GM12878 (cell line): ENCODE data around the gene LIF. TPM values are rescaled to one million over a fixed set of nuclear protein-coding genes. Genes with fewer than 3 reads are reported as not detected.

ENCODE experiments used
- ATAC-seq: fragments of 200-7000 bp; cut with Tn5 transposase; 3 replicates; pipeline ENCODE4 v1.9.1; 2020; ENCODE audit warnings: mild to moderate bottlenecking, moderate library complexity
- BruUV-seq: library from RNA; stranded (reverse); fragments of 400-500 nt; replicated peaks from 2 replicates; lab custom pipeline; 2021; lab: Mats Ljungman, UMichigan
- CTCF ChIA-PET: fragments of 300-600 bp; sonication (Branson Sonifier 250); formaldehyde crosslinking; extraction: SDS; loops from one replicate; lab custom pipeline; 2021; ENCODE audit warnings: inconsistent platforms; lab: Yijun Ruan, JAX
- POLR2A ChIA-PET: fragments of 350-600 bp; formaldehyde crosslinking; extraction: SDS; loops from one replicate; lab custom pipeline; 2021; ENCODE audit warnings: inconsistent platforms; lab: Charles Lee
- RAD21 ChIA-PET: fragments of 300-600 bp; sonication (Branson Sonifier 250); formaldehyde crosslinking; loops from one replicate; lab custom pipeline; 2023; ENCODE audit warnings: antibody characterized with exemption; ENCODE audit not compliant: unreplicated experiment; lab: Charles Lee
- SMC1A ChIA-PET: fragments of 300-600 bp; sonication (Branson Sonifier 250); formaldehyde crosslinking; loops from one replicate; lab custom pipeline; 2023; ENCODE audit not compliant: unreplicated experiment, uncharacterized antibody; lab: Charles Lee
- DNase-seq: peaks from one replicate; pipeline ENCODE4 v3.0.0-alpha.2; 2011; ENCODE audit warnings: low read depth, low spot score
- FAIRE-seq: peaks from 3 replicates; lab custom pipeline; 2011; peaks lifted over from hg19 to GRCh38; lab: Jason Lieb, UNC
- H2AFZ ChIP-seq: 2 replicates; pipeline ENCODE4 v1.6.0; 2011; ENCODE audit warnings: low read depth, low read length, control low read depth; ENCODE audit not compliant: control insufficient read depth
- H3K27ac ChIP-seq: 2 replicates; pipeline ENCODE4 v1.5.1; 2011; ENCODE audit warnings: control low read depth; ENCODE audit not compliant: control insufficient read depth, insufficient read depth
- H3K27me3 ChIP-seq, 2 experiments: replicated peaks in 1 of 2; 2 replicates each; pipeline versions ENCODE4 v1.6.0 to v1.6.1; 2011; ENCODE audit warnings: low read length in 1 of 2; ENCODE audit not compliant: control insufficient read depth in 2 of 2, insufficient read depth in 2 of 2
- H3K36me3 ChIP-seq, 2 experiments: 2 replicates each; pipeline ENCODE4 v1.5.1; 2011; ENCODE audit warnings: low read length in 1 of 2; ENCODE audit not compliant: control insufficient read depth in 2 of 2, insufficient read depth in 2 of 2
- H3K4me1 ChIP-seq: 2 replicates; pipeline ENCODE4 v1.6.1; 2011; ENCODE audit warnings: mild to moderate bottlenecking, low read length, moderate library complexity, mixed read lengths; ENCODE audit not compliant: control insufficient read depth, insufficient read depth
- H3K4me2 ChIP-seq: 2 replicates; pipeline ENCODE4 v1.6.0; 2011; ENCODE audit warnings: control low read depth; ENCODE audit not compliant: control insufficient read depth, insufficient read depth
- H3K4me3 ChIP-seq: fragments of 200-600 bp; sonication (generic); 2 replicates; pipeline ENCODE4 v1.5.1; 2016
- H3K79me2 ChIP-seq: 2 replicates; pipeline ENCODE4 v1.6.0; 2011; ENCODE audit warnings: low read length; ENCODE audit not compliant: control insufficient read depth, insufficient read depth
- H3K9ac ChIP-seq: 2 replicates; pipeline ENCODE4 v1.8.0; 2011; ENCODE audit warnings: low read length, control low read depth, mixed read lengths; ENCODE audit not compliant: control insufficient read depth, insufficient read depth
- H3K9me3 ChIP-seq: replicated peaks from 3 replicates; pipeline ENCODE4 v1.5.1; 2011; ENCODE audit warnings: mild to moderate bottlenecking, low read length; ENCODE audit not compliant: control insufficient read depth, insufficient read depth
- H4K20me1 ChIP-seq: 2 replicates; pipeline ENCODE4 v1.6.0; 2011; ENCODE audit not compliant: control insufficient read depth, insufficient read depth
- ATF7 ChIP-seq: fragments of 450-650 bp; IDR thresholded peaks from 2 replicates; pipeline ENCODE4 v1.6.1; 2016; ENCODE audit warnings: low read depth, mild to moderate bottlenecking
- MYB ChIP-seq: fragments of 150-350 bp; IDR thresholded peaks from 2 replicates; pipeline ENCODE4 v1.6.1; 2014; ENCODE audit warnings: mild to moderate bottlenecking, low read depth, low read length, borderline replicate concordance
- NR2C2 ChIP-seq: IDR thresholded peaks from 2 replicates; pipeline ENCODE4 v1.6.1; 2011; ENCODE audit warnings: borderline replicate concordance, low read depth; ENCODE audit not compliant: control insufficient read depth, insufficient read length
- PAX5 ChIP-seq: IDR thresholded peaks from 2 replicates; pipeline ENCODE4 v1.6.1; 2011; ENCODE audit warnings: low read depth, low read length, borderline replicate concordance
- SMC3 ChIP-seq: IDR thresholded peaks from 2 replicates; pipeline ENCODE4 v1.6.1; 2011; ENCODE audit warnings: low read length, improper control_type of control experiment, borderline replicate concordance
- USF1 ChIP-seq: IDR thresholded peaks from 2 replicates; pipeline ENCODE4 v1.6.1; 2011; ENCODE audit warnings: borderline replicate concordance, low read depth, mild to moderate bottlenecking, moderate library complexity, mixed read lengths, low read length; ENCODE audit not compliant: insufficient read depth; ENCODE audit errors: extremely low read length
- ZBTB33 ChIP-seq: fragments of 450-650 bp; IDR thresholded peaks from 2 replicates; pipeline ENCODE4 v1.6.1; 2017; ENCODE audit warnings: mild to moderate bottlenecking
- WGBS: methylation state at CpG from one replicate; pipeline ENCODE4 v1.1.6; 2016; ENCODE audit warnings: low lambda C conversion rate; ENCODE audit not compliant: insufficient replicate concordance, insufficient coverage; ENCODE audit errors: missing lambda C conversion rate; 5-methylcytosine and 5-hydroxymethylcytosine counted together
- in situ Hi-C: fragments of 300-500 bp; cut with MboI; formaldehyde crosslinking; loops from 9 replicates; pipeline ENCODE4 v1.14.3; 2018; ENCODE audit warnings: mixed read lengths
- intact Hi-C: fragments of 100-400 bp; cut with micrococcal nuclease; formaldehyde crosslinking; loops from one replicate; pipeline ENCODE4 v1.14.2; 2022; ENCODE audit not compliant: unreplicated experiment
- polyA plus RNA-seq, 11 experiments: library from polyadenylated mRNA; depleted of rRNA in 4 of 11; unstranded in 6 of 11; stranded (reverse) in 5 of 11; fragments of >200 nt; fragmentation: Nextera tagmentation in 4 of 11; fragmentation: Illumina TruSeq in 1 of 11; extraction: Ambion mirVana in 4 of 11; extraction: Trizol in 1 of 11; gene quantifications; 1 replicate in 1 of 11; 2 replicates in 10 of 11; pipeline versions ENCODE4 v1.2.1 to v1.2.3, GENCODE V29; 2011 to 2016; ENCODE audit warnings: inconsistent platforms in 2 of 11, missing spikeins in 2 of 11, low read depth in 1 of 11
- total RNA-seq, 4 experiments: library from RNA; depleted of rRNA in 3 of 4; stranded (reverse); fragments of >200 nt in 3 of 4; fragmentation: Illumina TruSeq in 1 of 4; extraction: Trizol in 1 of 4; gene quantifications; 2 replicates each; pipeline versions ENCODE4 v1.2.1 to v1.2.3, GENCODE V29; 2013 to 2021

Gene LIF
- total and polyA plus RNA-seq, 10 of the 15 experiments (the other 5 are each of a cell fraction or from before 2014, with no cell fraction given) = 0.05 to 3.4 (median 0.97) TPM

- in situ Hi-C loops = no loop called here
- intact Hi-C loops = no loop called here
- RAD21 ChIA-PET = no interaction called here
- Histone ChIP-seq H3K4me2 (no peak overlapping the region), H3K36me3 (no peaks in the 10 kb centered on the region), H3K79me2 (no peaks in the 10 kb centered on the region), H3K4me1 (no peaks in the 10 kb centered on the region; the same call in 1 of the 2 replicates), H3K27ac (no peak overlapping the region)
- no peak for FAIRE-seq
- BruUV-seq = no TSS peak
- CTCF ChIA-PET = interaction anchor here (1.0 kb wide), 1 partner anchor 52 kb away, joined by 3 read pairs; no protein-coding TSS in a partner anchor
- WGBS = 77% methylated on average over 18 of the region's 18 CpGs
- TF ChIP-seq ATF7 = no peak
- TF ChIP-seq PAX5 = peak; percentile 67; the same call in 1 of the 2 replicates
- no peak for TF ChIP-seq NR2C2
- TF ChIP-seq MYB = no peak
- no peak for TF ChIP-seq USF1
- TF ChIP-seq ZBTB33 = no peak
- TF ChIP-seq SMC3 = no peak
- TF ChIP-seq, all 136 proteins: peak for 1
- no peaks in the 10 kb centered on the region for H3K9me3 ChIP-seq
- H3K4me3 ChIP-seq = no peak overlapping the region
- no peak overlapping the region for H2AFZ ChIP-seq
- no peak for DNase-seq
- POLR2A ChIA-PET = no interaction called here
- H4K20me1 ChIP-seq = no peaks in the 10 kb centered on the region
- no peak for ATAC-seq
- no peak overlapping the region for H3K9ac ChIP-seq
- no peaks in the 10 kb centered on the region for H3K27me3 ChIP-seq
- SMC1A ChIA-PET = no interaction called here
These were observed 35.3 kb downstream of the LIF start for GRCh38 chr22:30211124-30211820.
